GM21447 (cell line): ENCODE results near the gene ST3GAL4.

ENCODE experiments used
- ATAC-seq: cut with Tn5 transposase; IDR thresholded peaks from one replicate; pipeline ENCODE4 v1.9.1; 2021; ENCODE audit not compliant: unreplicated experiment

The ST3GAL4 gene

DNA sequence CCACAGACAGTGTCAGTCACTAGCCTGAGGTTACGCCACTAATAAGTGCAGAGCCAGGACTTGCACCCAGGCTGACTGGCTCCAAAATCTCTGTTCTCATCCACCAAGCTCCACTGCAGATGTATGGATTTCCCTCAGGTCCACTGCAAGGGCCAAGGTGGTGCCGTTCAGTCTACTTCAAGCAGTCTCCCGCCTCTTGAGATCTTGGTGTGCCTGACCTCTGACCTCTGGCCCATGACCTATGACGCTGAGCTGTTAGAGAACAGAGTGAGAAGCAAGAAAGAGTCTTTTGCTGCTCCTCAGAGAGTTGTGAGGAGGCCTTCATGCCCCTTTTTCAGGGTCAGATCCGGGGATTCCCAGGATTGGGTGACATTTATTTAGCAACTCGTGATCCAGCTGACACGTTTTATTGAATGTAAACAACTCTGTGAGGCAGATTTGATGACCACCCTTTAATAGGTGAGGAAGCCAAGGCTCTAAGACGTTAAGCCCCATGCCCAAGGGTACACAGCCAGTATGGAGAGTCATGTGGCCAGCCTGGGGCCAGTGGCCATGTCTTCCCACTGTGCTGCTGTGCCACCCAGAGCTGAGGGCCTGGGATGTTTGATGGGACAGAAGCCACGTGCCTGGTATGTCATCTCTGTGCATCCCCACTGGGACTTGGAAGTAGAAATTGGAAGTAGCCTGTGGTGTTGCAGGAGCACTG is 26.4 kb upstream of the ST3GAL4 start:
- ATAC-seq = no peak

DNA sequence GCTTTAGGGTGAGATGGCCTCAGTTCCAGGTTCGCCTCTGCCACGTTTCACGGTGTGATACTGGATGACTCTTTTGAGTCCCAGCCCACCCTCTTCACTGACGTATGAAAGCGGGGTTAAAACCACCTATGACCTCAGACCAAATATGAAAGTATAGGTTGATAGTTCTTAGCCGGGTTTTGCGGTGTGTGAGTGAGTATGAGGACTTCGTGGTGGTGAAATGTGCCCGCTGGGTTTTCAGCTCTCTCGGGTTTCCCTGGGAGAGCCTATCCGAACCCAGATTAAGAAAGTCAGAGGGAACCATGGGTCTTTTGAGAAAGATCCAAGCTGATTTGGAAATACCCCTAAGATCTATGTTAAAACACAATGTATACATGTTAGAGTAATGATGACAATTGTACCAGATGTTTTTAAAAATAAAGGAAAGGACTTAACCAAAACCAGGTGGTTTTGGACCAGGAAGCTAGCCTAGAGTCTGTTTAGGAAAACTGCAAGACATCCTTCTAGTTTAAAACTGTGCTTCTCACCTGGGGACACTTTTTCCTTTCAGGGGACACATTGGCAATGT is 25.8 kb upstream of the ST3GAL4 start:
- no peak for ATAC-seq

DNA sequence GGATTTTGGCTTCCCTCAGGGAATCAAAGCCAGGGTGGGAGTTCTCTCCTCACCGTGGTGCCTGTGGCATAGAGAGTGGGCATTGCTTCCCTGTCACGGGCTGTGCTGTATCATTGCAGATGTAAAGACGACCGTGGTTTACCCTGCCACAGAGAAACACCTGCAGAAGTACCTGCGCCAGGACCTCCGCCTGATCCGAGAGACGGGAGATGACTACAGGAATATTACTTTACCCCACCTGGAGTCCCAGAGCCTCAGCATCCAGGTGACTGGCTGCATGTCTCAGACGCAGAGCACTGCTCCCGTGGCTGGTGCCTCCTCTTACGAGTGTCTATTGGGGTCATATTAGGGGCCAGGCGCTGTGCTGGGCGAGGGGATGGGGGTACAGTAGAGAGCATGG is 24.2 kb upstream of the ST3GAL4 start:
- no peak for ATAC-seq

DNA sequence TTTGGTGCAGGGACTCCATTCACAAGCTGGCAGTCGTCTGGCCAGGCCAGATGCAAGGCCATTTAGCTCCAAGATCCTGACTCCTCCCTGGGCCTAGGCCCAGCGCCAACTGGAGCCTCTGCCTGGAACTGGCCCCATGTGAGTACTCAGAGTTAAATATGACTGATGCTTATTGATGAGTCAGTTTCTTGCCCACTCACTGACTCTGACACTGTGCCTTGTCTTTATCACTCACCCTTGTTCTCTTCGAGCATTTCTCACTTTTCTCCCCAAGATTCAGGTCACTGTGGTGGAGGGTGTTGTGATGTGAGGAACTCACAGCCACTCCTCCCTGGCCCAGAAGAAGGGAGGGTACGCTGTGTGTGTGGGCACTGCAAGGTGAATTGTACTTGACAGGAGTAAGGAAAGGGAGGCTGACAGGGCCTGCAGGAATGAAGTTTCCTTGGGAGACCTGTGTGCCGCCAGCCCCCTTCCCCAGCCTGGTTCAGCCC is 23.2 kb upstream of the ST3GAL4 start:
- ATAC-seq = no peak

DNA sequence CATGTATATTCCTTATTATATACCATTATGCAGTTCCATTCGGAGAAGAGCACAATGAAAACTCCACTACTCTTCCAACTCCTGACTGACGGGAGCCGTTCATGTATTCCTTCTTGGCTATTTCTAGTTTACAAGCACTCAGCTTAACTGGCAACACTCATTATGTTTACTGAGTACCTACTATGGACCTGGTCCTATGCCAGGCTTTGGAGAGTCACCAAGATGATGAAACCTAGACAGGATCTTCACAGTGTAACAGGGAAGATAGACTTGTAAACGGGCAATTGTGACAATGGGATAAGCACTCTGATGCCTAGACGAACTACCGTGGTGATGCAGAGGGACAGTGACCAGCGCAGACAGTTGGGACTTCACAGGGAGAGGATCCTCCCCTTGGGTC is 22.3 kb upstream of the ST3GAL4 start:
- no peak for ATAC-seq

DNA sequence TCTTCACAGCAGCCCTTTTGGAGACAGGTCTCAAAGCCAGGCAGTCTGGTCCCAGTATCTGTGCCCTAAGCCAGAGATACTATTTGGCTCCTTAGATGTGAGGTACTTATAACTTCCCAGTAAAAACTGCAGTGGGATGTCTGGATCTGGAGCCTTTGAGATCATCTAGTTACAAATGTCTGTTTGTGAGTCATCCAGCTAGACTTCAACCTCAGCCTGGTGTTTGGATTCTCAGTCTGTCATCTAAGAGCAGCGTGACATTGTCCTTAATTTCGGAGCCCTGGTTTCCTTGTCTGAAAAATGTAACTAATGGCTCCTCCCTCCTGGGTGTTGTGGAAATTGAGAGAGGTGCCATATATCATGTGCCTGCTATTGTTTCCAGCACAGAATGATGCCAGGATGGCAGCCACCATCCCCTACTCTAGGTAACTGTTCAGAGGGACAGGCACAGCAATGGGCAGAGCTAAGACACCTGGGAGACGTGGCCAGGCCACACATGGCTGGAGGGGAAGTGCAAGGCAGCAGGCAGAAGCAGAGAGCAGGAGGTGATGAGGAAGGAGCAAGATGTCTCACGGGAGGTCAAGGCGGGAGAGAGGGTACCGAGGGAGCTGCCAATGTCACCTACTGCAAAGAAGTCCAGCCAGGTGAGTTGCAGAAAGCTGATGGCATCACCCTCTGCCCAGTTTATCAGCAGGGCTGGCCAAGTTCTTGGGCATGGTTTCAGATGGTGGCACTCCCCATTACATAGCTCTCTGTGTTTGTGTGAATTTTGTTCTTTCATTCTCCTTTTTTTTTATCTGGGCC is 20.6 kb upstream of the ST3GAL4 start:
- no peak for ATAC-seq

- no peak for ATAC-seq
These were observed 20.1 kb upstream of the ST3GAL4 start for GRCh38 chr11:126335463-126335760.

- ATAC-seq = no peak
These were observed 19.3 kb upstream of the ST3GAL4 start for GRCh38 chr11:126336138-126336541.

- no peak for ATAC-seq
These were observed 18.8 kb upstream of the ST3GAL4 start for GRCh38 chr11:126336671-126337101.

- ATAC-seq = no peak
These were observed 18.4 kb upstream of the ST3GAL4 start for GRCh38 chr11:126337126-126337473.

- no peak for ATAC-seq
These were observed 17.8 kb upstream of the ST3GAL4 start for GRCh38 chr11:126337474-126338241.

DNA sequence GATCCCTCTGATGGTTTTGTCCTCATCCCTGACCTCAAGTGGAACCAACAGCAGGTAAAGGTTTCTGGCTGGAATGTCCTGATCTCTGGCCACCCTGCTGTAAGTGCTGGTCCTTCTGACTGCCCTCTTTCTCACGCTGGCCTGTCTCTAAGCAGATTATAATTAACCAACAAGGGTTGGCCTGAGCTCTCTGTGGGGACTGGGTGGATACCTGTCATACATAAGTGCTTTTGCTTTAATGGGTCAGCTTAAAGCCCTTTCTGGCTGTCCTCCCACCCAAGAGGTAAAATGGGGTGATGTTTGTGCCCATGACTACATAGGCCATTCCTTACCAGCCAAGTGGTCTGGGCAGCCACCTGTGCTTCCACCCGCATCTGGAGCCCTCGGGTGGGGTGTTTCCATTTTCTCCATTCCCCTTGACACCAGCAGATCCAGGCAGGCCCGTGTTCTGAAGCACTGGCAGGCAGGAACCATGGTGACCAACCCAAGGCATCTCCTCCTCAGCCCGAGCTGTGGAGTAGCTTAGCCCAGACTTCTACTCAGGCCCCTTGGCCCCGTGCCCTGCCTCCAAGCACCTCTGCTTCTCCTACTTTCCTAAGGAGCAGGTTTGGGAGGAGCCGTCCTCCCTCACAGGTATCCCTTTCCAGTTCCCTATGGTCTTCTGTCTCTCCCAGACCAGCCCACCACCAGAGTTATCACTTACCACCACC is 17.0 kb upstream of the ST3GAL4 start:
- no peak for ATAC-seq

GRCh38 chr11:126339073-126339862 is 16.2 kb upstream of the ST3GAL4 start:
- ATAC-seq = no peak

DNA sequence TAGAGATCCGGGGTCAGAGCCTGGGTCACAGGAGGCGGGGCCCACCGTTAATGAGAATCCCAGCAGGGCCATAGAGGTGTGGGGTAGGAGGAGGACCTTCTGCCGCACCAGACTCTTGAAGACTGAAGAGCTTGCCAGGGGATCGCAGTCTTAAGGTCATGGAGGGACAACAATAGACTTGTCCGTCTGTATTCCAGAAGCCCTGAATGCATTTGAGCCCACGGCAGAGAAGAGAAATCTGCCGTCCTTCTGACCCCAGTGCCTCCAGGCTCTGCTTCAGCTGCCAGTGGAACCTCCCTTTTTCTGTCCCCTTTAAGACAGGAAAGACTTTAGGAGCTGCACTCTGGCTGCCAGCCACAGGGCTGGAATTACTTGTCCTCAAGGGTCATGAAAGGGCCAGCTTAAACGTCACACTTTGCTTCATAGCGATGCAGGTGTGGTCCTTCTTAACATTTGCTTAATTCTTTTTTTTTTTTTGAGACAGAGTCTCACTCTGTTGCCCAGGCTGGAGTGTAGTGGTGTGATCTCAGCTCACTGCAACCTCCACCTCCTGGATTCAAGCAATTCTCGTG is 15.5 kb upstream of the ST3GAL4 start:
- no peak for ATAC-seq

- ATAC-seq = no peak
These were observed 14.4 kb upstream of the ST3GAL4 start for GRCh38 chr11:126340960-126341606.

DNA sequence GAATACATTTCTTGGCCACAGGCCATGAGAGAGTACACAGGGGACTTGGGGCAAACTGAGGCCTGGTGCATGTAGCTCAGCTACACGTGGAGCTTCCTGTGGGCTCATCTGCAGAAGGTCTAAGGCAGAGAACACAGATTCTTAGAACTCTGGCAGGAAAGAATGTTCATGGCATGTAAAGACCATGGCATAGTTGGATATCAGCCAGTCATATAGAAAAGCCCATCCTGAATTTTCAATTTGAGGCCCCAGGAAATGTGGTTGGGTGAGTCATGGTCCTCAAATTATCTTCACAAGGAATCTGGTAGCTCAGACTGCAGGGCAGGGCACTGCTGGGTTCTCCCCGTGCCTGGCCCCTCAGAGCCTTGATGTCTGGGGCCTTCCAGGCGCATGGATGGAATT is 13.7 kb upstream of the ST3GAL4 start:
- ATAC-seq = no peak

- ATAC-seq = no peak
These were observed 12.4 kb upstream of the ST3GAL4 start for GRCh38 chr11:126343051-126343450.

DNA sequence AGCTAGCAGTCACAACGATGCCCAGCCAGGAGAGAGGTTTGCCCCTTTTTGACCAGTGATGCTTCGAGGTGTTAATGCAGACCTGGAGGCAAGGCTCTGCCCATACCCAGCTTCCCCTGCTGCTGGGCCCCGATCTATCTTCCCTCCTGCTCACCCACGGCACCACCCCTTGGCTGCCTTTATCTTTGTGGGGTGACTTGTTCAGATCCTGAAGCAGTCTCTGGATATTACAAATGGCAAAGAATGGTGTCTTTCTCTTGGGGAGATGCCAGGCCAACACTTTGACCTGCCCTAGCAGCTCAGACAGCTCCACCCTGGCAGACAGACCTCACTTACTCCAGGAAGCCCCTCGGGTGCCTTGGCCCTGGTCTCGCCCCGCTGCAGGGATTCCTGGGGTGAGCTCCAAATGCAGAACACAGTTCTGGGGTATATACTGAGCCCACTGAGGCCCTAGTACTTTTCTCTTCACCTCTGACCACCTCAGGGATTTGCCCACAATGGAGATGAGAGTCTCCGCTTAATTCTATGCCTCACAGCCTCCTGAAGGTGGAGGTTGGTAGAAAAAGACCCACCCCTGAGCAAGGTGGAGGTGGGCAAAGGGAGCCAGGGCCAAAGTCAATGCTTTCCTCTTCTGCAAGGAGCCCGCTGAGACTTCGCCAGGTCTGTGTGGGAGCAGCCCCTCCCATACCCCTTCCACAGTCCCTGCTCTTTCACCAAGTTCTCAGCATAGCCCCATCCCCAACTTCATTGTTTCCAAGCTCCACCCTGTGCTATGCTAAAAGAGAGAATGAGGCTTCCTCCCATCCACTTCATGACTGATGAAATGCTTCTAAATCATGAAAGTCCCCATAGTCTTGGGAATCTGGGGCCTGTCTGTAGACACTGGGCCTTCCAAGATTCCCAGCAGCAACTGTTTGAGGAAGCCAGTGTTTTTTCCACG is 11.1 kb upstream of the ST3GAL4 start:
- no peak for ATAC-seq
